ENCODE results near the gene KIAA0040.

Gene KIAA0040

DNA sequence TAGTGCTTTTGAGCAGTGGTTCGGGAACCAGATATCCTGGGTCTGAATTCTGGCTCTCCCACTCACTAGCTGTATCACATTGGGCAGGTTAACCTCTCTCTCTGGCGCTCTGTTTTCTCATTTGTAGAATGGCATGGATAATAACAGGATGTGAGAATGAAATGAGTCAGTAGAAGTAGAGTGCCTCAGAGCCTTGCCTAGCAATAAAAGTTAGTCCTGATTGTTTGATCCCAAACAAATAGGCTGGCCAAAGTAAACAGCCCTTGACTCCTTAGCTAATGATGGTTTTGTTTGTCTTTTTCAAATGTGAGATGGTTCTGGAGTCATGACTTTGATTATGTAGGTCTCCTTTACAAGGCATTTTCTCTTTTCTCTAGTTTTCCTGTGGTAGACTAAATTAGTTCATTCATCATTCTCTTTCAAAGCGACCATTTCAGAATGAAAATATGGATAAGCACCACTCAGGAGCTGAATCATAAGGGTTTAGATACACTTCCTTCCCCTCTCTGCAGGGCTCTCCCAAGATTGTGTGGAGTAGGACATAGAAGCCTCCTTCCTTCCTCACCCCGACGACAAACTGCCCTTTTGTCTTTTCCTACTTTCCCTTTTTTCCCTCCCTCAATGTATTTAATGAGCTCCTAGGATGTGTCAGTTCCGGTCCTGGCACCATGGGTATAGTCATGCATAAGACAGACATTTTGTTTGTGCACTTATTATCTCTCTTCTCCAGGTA is 23.1 kb downstream of the KIAA0040 start:
- no peak for DNase-seq

DNA sequence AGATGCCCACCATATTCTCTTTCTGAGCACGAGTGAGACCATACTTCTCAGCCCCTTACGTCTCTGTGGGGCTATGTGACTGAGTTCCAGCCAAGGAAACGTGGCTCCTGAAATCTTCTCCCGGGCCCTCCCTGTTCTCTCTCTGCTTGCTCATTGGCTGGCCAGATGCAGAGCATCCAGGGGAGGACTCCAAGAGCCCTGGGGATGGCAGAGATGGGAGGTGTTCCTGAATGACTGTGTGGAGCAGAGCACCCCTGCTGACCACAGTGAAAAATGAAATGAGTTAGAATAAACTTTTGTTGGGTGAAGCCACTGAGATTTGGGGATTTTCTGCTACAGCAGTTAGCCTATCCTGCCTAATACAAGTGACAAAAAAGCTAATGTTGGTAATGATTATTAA is 23.8 kb downstream of the KIAA0040 start:
- DNase-seq = no peak

DNA sequence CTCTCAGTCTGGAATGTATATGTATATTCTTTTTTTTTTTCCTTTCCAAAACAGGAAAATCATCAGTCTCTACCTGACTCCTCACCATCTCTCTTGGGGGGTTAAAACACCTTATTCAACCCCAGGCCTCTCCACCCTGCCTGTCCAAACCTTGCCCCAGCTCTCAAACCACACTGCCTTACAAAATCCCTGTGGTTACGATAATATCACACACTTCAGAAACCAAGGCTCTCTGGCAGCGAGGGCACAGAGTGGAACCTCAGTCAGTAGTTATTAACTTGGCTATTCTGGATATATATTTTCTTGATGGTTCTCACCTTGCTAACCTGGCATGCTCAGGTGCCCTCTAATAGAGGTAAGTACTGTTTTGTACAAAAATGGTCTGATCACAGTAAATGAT is 24.7 kb downstream of the KIAA0040 start:
- DNase-seq = no peak

DNA sequence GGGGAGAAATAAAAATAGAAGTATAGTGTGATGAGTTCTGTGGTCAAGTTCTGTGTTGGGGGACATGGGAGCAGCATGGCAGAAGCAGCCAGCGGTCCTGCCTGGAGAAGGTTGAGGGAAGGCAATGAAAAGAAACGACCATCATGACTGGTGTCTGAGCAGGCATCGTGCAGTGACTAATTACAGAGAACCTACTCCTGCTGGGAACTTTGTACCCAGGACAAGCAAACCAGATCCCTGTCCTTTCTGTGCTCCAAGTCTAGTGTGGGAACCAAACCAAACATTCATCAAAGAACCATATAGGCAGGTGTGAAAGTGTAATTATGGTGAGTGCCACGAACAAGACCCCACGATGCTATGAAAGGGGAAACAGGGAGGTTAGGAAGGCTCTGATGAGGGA is 25.8 kb downstream of the KIAA0040 start:
- DNase-seq = no peak

- DNase-seq = no peak
Measured at GRCh38 chr1:175164751-175165150, 27.8 kb downstream of the KIAA0040 start.

DNA sequence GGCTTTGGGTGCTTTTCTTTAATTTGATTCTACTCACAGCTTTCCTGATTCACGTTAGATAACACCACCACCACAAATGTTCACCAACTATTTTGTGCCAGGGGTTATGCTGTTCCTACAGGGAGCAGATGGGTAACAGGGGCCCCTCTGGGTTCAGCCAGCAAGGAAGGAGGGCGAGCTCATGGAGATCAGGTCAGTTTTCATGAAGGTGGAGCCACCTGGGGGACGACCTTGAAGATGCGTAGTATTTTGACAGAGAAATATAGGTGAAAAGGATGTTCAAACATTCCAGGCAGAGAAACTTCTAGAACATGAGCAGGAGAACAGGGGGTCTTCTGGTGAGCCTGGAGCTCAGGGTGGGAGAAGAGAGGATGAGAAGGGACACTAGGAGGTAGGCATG is 28.9 kb downstream of the KIAA0040 start:
- DNase-seq = no peak

DNA sequence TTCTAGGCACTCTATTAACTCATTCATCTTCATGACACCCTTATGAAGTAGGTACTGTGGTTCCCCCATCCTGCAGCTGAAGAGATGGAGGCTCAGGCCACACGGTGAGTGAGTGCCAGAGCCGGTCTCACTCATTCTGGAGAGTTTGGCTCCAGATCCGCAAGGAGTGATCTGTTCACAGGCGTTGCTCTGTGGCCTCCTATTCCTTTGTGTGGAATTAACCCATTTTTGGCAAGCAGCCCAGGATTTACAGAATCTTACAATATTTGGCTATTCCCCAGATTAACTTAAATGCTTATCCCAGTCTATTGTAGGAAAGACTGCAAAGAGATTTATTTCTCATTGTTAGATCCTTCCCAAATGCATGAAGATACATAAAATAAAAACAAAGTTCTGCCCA is 29.6 kb downstream of the KIAA0040 start:
- DNase-seq = no peak

GRCh38 chr1:175158170-175158591 is 34.4 kb downstream of the KIAA0040 start:
- DNase-seq = no peak

DNA sequence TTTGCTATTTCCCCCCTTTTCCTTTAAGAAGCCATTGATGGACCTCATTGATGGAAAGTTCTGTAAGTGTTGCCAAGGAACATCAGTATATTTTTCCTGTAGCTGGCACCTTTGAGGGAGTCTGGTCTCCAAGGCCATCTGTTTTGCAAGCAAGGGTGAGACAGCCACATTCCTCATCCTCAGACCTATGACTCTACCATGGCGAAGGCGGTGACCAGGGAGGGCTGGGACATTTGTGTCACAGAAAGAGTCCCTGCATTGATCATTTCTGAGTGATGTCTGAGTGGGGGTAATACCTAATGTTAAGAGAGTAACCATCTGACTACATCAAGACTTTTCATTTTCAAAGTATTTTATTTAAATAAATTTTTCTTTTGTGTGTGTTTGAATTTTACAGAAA is 35.4 kb downstream of the KIAA0040 start:
- no peak for DNase-seq

- DNase-seq = no peak
Measured at GRCh38 chr1:175155936-175156335, 36.6 kb downstream of the KIAA0040 start.

- no peak for DNase-seq
Measured at GRCh38 chr1:175155473-175155856, 37.1 kb downstream of the KIAA0040 start.

DNA sequence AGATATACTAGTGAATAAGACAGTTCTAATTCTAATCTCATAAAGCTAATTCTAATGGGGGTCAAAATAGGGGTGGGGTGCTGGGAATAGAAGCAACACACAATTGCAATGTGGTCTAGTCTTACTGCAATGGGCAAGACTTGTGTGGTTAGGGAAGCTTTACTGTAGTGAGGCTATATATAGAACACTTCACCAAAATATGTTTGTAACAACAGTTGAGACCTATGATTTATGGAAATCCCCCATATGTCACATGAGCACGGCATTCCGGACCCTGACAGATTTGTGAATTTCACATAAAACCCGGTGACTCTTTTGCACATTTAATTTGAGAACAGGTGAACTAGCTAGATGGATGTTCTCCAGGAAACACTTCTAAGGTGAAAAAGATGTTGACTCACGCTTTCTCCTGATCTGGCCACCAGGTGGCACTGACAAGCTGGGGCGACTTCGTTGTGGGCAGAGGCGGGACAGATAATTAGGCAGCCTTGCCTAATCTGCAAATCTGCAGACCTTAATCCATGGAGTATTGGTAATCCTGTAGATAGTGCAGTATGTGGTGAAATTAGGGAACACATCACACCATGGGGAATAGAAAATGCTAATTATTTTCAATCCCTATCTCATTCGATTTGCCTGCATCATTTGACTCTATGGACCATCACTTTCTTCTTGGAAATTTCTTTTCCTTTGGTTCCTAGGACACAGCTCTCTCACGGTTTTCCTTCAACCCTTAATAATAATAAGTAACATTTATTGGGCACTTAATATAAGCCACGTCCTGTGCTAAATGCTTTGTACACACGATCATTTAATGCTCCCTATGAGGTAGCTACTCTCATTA is 37.7 kb downstream of the KIAA0040 start:
- peak; percentile 17 to 51 for DNase-seq

DNA sequence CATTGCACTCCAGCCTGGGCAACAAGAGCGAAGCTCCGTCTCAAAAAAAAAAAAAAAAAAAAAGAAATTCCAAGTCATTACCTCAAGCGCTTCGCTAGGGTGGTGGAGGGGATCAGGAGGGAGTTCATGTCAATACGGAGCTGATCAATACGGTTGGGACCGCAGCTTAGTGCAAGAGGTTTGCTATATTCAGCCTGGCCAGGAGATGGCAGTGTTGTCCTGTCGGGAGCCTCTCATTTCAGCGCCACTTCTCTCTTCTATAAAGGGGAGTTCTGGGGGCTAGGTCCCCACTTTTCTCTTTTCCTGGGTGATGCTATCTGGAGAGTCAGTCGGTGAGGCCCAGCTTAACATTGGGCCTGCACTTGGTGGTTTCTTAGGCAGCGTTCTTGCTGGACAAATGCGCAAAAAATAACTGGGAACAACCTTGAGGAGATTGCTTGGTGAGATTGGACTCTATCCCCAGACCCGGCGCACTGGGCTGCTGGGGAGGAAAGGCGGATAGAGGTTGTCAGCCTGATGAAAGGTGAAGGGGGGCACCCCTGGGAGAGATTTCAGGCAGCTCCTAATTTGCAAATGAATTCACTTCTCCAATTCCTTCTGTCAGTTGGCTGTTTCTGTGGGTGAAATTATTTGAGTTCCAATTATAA is 40.4 kb downstream of the KIAA0040 start:
- peak; percentile 21 to 30 for DNase-seq

DNA sequence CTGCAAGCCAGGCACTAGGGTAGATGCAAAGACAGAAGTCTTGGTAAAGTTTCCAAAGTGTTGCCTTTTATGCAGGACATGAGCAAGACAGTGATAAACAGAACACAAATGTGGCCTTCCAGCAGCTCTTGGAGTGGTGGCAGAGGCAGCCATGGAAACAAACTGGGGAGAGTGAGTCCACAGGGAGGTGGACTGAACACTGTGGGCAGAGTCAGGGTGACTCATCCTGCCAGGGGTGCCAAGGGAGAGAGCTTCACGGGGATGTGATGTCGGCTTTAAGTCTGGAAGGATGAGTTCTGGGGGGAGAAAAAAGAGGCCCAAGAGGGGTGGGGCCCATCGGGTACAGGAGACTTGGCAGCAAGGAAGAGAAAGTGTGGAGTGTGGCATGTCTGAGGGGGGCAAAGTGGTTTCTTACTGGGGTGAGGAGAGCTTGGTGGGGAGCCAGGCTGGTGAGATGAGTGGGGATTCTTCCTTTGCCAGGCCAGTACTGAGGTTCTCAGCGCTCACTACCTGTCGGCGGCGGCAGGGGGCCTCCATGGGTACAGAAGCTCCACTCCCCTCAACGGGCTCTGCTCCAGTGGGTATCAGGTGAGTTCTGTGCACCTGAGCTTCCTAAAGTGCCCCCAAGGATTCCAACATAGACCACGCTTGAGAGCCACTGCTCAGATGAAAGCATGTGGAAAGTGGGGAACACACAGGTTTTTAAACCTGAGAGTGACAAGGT is 41.8 kb downstream of the KIAA0040 start:
- no peak for DNase-seq

- DNase-seq = no peak
Measured at GRCh38 chr1:175148068-175148467, 44.5 kb downstream of the KIAA0040 start.

DNA sequence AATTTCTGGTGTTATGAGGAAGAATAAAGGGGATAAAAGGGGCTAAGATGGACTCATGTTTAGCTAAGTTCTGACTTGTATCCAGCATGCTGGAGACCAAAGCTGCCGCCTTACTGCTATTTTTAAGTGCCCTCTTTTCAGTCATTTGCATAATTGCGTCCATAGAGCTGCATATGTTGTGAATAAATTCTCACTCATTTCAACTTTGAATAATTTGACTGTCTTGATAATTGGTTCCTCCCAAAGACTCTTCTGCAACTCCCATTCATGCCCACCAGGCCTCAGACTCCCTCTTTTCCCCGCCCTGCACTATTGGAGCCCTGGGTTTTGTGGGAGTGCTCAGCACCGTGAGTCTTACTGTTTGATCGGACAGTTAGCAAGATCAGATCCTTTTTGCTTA is 45.0 kb downstream of the KIAA0040 start:
- DNase-seq = no peak

- peak; percentile 39 to 60 for DNase-seq
Measured at GRCh38 chr1:175146529-175147213, 45.9 kb downstream of the KIAA0040 start.

GRCh38 chr1:175145899-175146528 is 46.6 kb downstream of the KIAA0040 start:
- DNase-seq = no peak

DNA sequence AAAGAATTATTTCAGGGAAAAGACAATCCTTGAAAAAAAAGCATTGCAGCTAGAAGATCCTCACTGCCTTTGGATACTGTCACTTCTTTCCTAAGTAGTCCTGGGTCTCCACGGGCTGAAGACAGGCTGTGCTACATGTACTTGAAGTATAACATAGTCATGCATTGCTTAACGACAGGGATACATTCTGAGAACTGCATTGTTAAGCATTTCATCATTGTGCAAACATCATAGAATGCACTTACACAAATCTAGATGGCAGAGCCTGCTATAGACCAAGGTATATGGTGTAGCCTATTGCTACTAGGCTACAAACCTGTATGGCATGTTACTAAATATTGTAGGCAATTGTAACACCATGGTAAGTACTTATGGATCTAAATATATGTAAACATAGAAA is 54.0 kb downstream of the KIAA0040 start:
- DNase-seq = no peak

GRCh38 chr1:175137369-175137768 is 55.2 kb downstream of the KIAA0040 start:
- no peak for DNase-seq

DNA sequence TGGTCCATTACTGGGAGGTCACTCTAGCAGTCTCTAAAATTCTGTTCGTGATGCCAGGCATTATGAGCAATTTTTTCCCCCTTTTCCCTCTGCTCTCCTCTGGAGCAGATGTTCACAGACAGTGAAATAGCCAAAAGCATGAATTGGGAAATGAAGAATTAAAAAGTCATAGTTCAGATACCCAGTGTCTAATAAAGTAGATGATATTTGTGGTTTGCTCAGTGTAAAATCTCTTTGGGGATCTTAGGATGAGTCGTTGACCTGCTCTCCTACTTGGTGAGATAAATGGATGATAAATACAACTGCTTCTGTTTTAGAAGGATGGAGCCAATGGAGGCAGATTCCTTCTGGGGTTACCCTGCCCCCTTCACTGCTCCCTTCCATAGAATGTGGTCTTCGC is 56.3 kb downstream of the KIAA0040 start:
- no peak for DNase-seq

DNA sequence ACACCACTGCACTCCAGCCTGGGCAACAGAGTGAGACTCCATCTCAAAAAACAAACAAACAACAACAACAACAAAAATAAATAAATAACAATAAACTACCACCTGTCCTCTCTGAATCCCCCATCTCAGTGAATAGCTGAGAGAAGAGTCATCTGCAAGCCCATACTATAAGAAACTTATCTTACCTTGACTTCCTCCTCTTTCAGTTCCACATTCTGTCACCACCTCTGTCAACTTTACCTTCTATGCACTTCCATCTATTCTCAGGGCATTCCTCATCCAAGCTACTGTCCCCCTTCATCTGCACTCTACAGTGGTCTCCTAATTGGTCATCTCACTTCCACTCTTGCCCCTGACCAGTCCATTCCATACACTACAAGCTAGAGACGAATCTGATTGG is 58.1 kb downstream of the KIAA0040 start:
- DNase-seq = no peak

All from bone marrow (tissue), 2 donors.